Peyer's patch (tissue), 4 donors: Measurements from ENCODE around the gene RBM6.

Source experiments
- CTCF ChIP-seq, 6 experiments: fragments of 450-650 bp in 4 of 6; fragments of 200-600 bp in 2 of 6; sonication (generic) in 1 of 6; IDR thresholded peaks; one replicate each; pipeline ENCODE4 v1.5.1; 2017 to 2019; ENCODE audit warnings: antibody characterized with exemption in 6 of 6, mild to moderate bottlenecking in 3 of 6, moderate library complexity in 1 of 6
- POLR2A ChIP-seq, 2 donors: fragments of 450-650 bp; IDR thresholded peaks; one replicate each; pipeline ENCODE4 v1.5.1; 2017; ENCODE audit warnings: antibody characterized with exemption in 2 of 2, mild to moderate bottlenecking in 2 of 2, moderate library complexity in 2 of 2

DNA sequence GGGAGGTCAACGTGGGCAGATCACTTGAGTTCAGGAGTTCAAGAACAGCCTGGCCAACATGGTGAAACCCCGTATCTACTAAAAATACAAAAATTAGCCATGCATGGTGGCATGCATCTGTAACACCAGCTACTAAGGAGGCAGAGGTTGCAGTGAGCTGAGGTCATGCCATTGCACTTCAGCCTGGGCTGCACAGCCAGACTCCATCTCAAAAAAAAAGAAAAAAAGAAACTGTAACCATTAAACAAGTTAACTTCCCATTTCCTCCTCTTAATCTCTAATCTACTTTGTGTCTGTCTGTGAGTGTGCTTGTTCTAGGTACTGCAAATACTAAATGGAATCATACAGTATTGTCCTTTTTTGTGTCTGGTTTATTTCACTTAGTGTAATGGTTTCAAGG is 2.7 kb downstream of the RBM6 start:
- TF ChIP-seq POLR2A (IDR thresholded peaks at IDR 0.05) (no peak), CTCF (IDR thresholded peaks at IDR 0.05) (no peak)
